T-helper 2 cell (primary cell): ENCODE results near the gene CALCOCO1.
"Not testable (repeated sequence)": the region's sequence is repeated elsewhere in the genome, so short reads cannot be mapped to it uniquely, and the experiment has no call there.

Source experiments
- DNase-seq, 5 experiments: peaks; one replicate each; pipeline versions ENCODE4 v3.0.0 to v3.0.0-alpha.2; 2012 to 2022

CALCOCO1 gene

DNA sequence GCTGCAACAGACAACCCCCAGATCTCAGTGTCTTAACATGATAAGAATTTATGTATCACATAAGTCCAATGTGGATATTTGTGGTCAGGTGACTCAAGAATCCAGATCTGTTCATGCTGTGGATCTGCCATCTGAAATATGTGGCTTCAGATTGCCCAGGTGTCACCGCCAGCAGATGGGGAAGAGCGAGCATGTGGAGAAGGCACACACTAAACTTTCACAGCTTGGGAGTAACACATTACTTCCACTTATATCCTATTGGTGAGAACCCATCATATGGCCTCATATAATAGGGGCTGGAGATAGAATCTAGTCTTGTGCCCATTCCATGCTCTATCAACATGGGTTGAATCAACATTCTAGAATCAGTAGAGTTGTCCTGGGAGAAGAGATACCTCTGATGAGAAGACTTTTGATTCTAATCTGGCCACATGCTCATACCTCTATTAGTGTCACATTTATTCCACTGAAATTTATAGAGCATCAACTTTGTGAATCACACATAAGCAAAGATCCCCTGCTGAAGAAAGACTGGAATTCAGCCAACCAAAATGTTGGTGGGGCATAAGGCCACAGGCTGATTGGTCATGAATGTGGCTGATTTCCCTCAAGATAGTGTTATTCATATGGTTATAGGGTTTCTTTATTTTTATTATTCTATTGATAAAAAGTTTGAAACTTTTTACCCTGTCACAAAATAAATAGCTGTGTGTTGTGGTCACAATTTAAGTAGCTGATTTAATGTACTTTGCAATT lies 6.0 kb upstream of the CALCOCO1 start:
- DNase-seq: no peak

DNA sequence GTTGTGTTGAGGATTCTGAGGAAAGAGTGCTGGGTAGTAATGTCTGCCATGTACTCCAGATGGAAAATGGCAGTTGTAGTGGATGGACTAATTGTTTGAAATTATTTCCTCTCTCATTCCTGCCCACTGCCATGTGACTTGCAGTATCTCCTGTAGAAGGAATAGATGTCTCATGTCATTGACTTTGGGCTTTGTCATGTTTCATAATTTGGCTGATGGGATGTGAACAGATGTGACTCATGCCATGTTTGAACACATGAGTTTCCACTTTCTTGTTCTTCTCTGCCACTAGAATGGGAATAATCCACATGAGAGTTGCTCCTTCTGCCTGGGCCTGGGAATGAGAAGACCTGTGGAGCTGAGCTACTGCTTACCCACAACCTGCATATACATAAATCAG lies 2.4 kb upstream of the CALCOCO1 start:
- DNase-seq: no peak

- no peak for DNase-seq
Measured at GRCh38 chr12:53728206-53728605, 954 bp upstream of the CALCOCO1 start.

- DNase-seq: no peak
Measured at GRCh38 chr12:53726946-53727309, 324 bp downstream of the CALCOCO1 start.

DNA sequence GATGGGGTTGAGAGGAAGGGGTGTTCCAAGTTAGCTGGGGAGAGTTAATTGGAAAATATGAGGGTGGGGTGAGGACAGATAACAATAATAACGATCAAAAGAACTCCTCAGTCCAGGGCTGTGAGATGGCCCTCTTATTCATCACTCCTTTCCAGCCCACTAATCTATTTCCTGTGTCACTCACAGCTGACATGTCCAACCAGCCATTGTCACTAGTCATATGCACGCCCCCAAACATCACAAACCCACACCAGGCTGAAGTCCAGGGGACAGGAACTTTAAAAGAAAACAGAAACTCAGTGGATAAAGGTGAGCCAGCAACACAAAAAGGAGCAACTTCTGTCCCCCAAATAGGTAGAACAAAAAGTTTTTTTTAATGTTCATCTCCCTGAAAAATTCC lies 911 bp downstream of the CALCOCO1 start:
- DNase-seq: peak in 1 of 5 experiments; percentile 38

DNA sequence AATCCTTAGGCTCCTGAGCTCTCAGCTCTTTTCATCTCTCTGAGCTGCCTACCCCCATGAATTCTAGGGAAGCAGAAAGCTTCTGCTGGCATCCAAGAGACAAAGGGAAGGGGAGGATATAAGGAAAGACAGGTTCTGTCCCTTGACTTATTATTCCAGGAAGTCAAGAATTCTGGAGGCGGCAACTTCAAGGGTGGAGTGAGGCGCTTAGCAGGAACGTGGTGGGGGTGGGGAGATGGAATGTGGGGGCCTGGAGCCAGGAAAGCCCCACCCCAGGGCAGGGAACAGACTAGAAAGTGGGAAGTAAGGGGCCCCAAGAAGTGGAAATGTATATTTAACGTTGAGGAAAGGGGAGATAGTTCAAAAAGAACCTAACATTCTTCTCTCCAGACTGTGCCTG lies 1.4 kb downstream of the CALCOCO1 start:
- no peak for DNase-seq

GRCh38 chr12:53722450-53723041 lies 4.7 kb downstream of the CALCOCO1 start:
- DNase-seq: peak in 1 of 5 experiments; percentile 71

DNA sequence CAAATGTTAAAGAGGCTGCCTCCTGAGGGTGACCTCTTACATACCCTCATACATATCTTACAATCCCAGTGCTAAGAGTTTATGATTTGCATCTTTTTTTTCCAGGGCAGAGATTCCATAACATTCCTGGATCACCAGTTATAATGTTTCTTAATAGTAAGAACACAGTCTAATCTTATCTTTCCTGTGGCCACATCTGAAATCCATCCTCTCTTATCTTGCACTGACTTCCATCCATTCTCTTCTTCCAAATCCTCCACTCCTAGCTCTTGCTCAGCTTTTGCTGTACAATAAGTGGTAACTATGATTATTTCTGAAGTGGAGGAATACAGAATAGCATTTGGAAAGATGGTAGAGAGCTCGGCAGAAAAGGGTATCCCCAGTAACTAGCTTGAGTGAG lies 6.3 kb downstream of the CALCOCO1 start:
- DNase-seq: no peak

DNA sequence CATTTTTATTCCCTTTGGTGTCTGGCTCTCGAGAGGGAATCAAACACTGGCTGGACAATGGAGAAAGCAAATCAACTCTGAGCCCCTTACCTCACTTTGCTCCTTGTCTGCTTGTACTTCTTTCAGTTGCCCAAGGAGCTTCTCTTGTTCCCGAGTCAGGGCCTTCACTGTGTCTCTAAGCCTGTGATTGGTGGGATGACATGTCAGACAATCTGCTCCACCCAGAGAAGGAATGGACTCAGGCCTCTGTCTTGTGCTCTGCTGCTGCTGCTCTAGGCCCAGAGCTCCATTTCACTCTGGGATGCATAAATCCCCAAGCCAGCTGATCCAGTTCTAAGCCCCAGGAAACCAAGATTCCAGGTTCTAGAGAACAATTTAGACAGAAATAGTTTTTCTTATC lies 7.6 kb downstream of the CALCOCO1 start:
- no peak for DNase-seq

DNA sequence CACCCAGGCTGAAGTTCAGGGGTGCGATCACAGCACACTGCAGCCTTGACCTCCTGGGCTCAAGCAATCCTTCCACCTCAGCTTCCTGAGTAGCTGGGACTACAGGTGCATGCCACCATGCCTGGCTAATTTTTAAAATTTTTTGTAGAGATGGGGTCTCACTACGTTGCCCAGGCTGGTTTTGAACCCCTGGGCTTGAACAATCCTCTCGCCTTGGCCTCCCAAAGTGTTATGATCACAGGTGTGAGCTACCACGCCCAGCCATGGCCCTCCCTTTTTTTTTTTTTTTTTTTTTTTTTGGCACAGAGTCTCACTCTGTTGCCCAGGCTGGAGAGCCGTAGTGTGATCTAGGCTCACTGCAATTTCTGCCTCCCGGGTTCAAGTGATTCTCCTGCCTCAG lies 8.7 kb downstream of the CALCOCO1 start:
- not testable (repeated sequence) for DNase-seq

DNA sequence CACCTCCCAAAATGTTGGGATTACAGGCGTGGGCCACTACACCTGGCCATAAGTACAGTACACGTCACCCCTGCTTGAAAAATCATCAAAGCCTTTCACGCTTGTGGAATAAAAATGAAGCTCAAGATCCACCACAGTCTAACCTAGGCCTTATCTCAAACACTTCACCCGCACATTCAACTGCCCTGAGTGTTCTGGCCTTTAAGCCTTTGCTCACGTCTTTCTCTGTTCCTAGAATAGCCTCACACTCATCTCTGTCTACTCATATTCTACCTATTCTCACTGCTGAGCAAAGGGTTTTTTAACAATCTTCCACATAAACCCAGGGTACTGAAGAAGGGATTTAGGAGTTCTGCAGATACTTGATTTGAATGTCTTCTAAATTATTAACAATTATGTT lies 9.9 kb downstream of the CALCOCO1 start:
- no peak for DNase-seq

GRCh38 chr12:53714004-53714403 lies 13.2 kb downstream of the CALCOCO1 start:
- no peak for DNase-seq

DNA sequence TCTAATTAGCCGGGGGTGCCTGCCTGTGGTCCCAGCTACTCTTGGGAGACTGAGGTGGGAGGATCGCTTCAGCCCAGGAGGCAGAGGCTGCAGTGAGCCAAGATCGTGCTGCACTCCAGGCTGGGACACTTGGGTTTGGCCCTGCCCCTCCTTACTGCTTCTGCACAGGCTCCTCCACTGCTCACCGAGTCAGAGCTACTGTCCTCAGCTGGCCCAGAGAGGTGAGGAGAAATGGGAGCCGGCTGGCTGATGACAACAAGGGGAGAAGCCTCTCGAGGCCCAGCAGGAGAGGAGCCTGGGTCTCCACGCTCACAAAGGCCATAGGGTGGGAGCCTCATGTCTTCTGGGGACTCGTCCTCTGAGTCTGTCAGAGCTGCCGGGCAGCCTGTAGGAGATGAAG lies 13.7 kb downstream of the CALCOCO1 start:
- DNase-seq: no peak

GRCh38 chr12:53712059-53712643 lies 15.1 kb downstream of the CALCOCO1 start:
- DNase-seq: no peak

DNA sequence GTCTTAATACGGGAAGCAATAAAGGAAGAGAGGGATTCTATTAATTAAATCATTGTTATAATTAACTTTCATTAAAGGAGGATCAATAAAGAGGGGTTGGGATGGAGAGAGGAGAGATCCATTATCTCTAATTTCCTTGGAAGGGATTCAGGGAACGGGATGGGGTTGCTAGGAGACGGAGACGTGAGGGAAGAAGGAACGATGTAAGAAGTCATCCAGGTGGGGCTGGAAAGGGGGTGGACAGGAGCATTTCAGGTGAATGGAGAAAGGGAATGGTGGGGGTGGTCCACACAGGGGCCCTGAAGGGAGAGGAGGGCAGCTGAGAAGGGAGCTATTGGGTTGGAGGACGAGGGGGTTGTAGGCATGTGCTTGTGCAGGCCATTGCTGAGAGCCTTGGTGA lies 17.2 kb downstream of the CALCOCO1 start:
- DNase-seq: no peak

- no peak for DNase-seq
Measured at GRCh38 chr12:53709671-53710070, 17.6 kb downstream of the CALCOCO1 start.

DNA sequence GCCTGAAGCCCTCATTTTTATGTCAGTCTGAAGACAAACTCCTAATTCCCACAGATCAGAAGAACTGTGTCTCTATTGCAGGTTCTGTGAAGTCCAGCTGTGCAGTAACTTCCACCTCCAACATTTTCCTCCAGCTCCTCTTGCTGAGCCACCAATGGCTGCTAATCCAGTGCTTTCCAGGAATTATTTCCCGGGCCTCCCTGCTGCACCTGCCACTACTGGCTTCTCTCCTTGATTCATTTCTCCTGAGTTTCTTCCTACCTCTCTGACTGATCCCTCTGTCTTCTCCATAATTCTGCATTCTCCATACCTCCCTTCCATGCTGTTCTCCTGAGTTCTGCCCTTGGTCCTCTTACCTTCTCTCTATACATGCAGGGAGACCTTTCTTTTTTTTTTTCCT lies 21.2 kb downstream of the CALCOCO1 start:
- no peak for DNase-seq

- no peak for DNase-seq
Measured at GRCh38 chr12:53703756-53704155, 23.5 kb downstream of the CALCOCO1 start.

GRCh38 chr12:53701518-53702264 lies 25.6 kb downstream of the CALCOCO1 start:
- DNase-seq: peak; percentile 52 to 63 (median 60)

DNA sequence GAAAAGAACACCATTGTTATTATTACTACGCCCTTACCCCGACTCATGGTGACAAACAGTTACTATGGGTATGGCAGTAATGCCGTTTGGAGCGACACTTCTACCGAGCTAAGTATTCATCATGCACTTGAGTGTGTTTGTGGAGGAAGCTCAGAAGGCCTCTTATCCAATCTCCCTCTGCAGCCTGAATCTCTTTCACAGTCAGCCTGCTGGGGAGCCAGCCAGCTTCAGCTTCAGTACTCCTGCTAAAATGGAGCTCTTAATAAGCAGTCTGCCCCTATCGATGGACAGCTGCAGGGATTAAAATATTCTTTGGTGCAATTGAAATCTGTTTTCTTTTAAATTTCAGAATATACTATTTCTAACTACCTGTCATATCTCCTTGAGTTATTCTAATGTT lies 26.7 kb downstream of the CALCOCO1 start:
- no peak for DNase-seq

- DNase-seq: no peak
Measured at GRCh38 chr12:53699678-53700025, 27.6 kb downstream of the CALCOCO1 start.

DNA sequence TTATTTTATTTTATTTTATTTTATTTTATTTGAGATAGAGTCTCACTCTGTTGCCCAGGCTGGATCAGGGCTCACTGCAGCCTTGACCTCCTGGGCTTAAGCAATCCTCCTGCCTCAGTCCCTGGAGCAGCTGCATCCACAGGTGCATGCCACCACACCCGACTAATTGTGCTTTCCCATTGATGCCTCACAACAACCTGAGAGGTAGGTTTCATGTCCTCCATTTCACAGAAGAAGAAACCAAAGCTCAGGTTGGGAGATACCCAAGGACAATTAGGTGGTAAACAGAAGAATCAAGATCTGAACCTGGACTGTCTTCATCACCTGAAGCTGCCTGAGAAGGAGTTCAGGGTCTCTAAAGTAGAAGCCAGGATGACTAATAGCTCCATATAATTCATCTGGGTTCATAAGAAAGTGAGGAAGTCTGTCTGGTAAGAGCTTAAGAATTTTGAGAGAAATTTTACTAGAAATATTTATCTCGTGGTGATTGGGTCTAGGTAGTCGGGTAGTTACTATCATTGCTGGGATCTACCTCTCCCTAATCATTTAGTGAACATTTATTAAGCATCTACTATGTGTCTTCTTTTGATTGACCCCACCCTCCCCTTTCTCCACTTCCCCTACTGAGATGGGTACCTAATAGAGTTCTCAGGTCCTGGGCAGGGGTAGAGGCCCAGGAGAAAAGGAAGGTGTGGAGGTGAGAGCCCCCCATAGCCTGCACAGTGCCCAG lies 28.1 kb downstream of the CALCOCO1 start:
- DNase-seq: no peak
